ENCODE data around the gene TTC29.

The TTC29 gene

GRCh38 chr4:146916479-146917076, 29.1 kb downstream of the TTC29 start:
- H3K4ac ChIP-seq (ENCODE audit: low read depth, low read length), result no peak overlapping the region
- H3K36me3 ChIP-seq (ENCODE audit: control insufficient read depth in 1 of 2, insufficient read depth in 2 of 2, low read length in 2 of 2), result no peaks in the 10 kb centered on the region
- H3K27me3 ChIP-seq (ENCODE audit: insufficient read depth, low read length), result no peaks in the 10 kb centered on the region
- no peak overlapping the region for H3K18ac ChIP-seq (ENCODE audit: low read length)
- no peak overlapping the region for H4K12ac ChIP-seq (ENCODE audit: low read depth, low read length)
- no peaks in the 10 kb centered on the region for H3K9me3 ChIP-seq (ENCODE audit: insufficient read depth, low read depth, low read length)
- H4K8ac ChIP-seq (ENCODE audit: low read depth, low read length), result no peak overlapping the region
- no peak overlapping the region for H3K23ac ChIP-seq (ENCODE audit: low read length)
- no peak overlapping the region for H3K27ac ChIP-seq (ENCODE audit: low read depth, low read length)
- no peak overlapping the region for H3K4me2 ChIP-seq (ENCODE audit: low read length)
- H2BK5ac ChIP-seq (ENCODE audit: low read depth, low read length, poor library complexity), result no peak overlapping the region
- DNase-seq, result peak; percentile 33 to 77
- H2BK12ac ChIP-seq (ENCODE audit: low read length), result no peak overlapping the region
- no peaks in the 10 kb centered on the region for H3K79me2 ChIP-seq (ENCODE audit: control insufficient read depth, insufficient read depth, low read length, poor library complexity)
- H3K4me1 ChIP-seq (ENCODE audit: control insufficient read depth in 1 of 2, insufficient read depth in 2 of 2, low read length in 2 of 2), result no peaks in the 10 kb centered on the region
- no peaks in the 10 kb centered on the region for H3K79me1 ChIP-seq (ENCODE audit: low read length)
- H4K91ac ChIP-seq (ENCODE audit: low read depth, low read length), result no peak overlapping the region
- H3K14ac ChIP-seq (ENCODE audit: low read length), result no peak overlapping the region
- H3K9ac ChIP-seq (ENCODE audit: low read length), result no peak overlapping the region
- H2AK5ac ChIP-seq (ENCODE audit: low read length), result no peak overlapping the region
- H2AFZ ChIP-seq (ENCODE audit: insufficient read depth, low read length, poor library complexity), result no peak overlapping the region
- no peak overlapping the region for H2BK120ac ChIP-seq (ENCODE audit: insufficient read depth, low read length, poor library complexity)
- no peak overlapping the region for H3K4me3 ChIP-seq (ENCODE audit: low read depth, low read length)

- no peaks in the 10 kb centered on the region for H3K9me3 ChIP-seq (ENCODE audit: insufficient read depth, low read depth, low read length)
- no peak overlapping the region for H4K8ac ChIP-seq (ENCODE audit: low read depth, low read length)
- H4K91ac ChIP-seq (ENCODE audit: low read depth, low read length), result no peak overlapping the region
- H3K4me3 ChIP-seq (ENCODE audit: low read depth, low read length), result no peak overlapping the region
- no peak overlapping the region for H2AFZ ChIP-seq (ENCODE audit: insufficient read depth, low read length, poor library complexity)
- DNase-seq, result no peak
- H3K79me2 ChIP-seq (ENCODE audit: control insufficient read depth, insufficient read depth, low read length, poor library complexity), result no peaks in the 10 kb centered on the region
- no peaks in the 10 kb centered on the region for H3K36me3 ChIP-seq (ENCODE audit: control insufficient read depth in 1 of 2, insufficient read depth in 2 of 2, low read length in 2 of 2)
- no peak overlapping the region for H3K23ac ChIP-seq (ENCODE audit: low read length)
- H3K27me3 ChIP-seq (ENCODE audit: insufficient read depth, low read length), result no peaks in the 10 kb centered on the region
- no peak overlapping the region for H2AK5ac ChIP-seq (ENCODE audit: low read length)
- no peak overlapping the region for H3K27ac ChIP-seq (ENCODE audit: low read depth, low read length)
- no peaks in the 10 kb centered on the region for H3K4me1 ChIP-seq (ENCODE audit: control insufficient read depth in 1 of 2, insufficient read depth in 2 of 2, low read length in 2 of 2)
- H3K4me2 ChIP-seq (ENCODE audit: low read length), result no peak overlapping the region
- H3K79me1 ChIP-seq (ENCODE audit: low read length), result no peaks in the 10 kb centered on the region
- no peak overlapping the region for H2BK120ac ChIP-seq (ENCODE audit: insufficient read depth, low read length, poor library complexity)
- H3K18ac ChIP-seq (ENCODE audit: low read length), result no peak overlapping the region
- H3K9ac ChIP-seq (ENCODE audit: low read length), result no peak overlapping the region
- no peak overlapping the region for H3K4ac ChIP-seq (ENCODE audit: low read depth, low read length)
- H2BK5ac ChIP-seq (ENCODE audit: low read depth, low read length, poor library complexity), result no peak overlapping the region
- H3K14ac ChIP-seq (ENCODE audit: low read length), result no peak overlapping the region
- no peak overlapping the region for H4K12ac ChIP-seq (ENCODE audit: low read depth, low read length)
- H2BK12ac ChIP-seq (ENCODE audit: low read length), result no peak overlapping the region
- no CpG with 5 or more reads among the region's 1 CpG for WGBS (ENCODE audit: extremely low coverage, insufficient coverage, insufficient read length)
Measured at GRCh38 chr4:146915132-146915531, 30.5 kb downstream of the TTC29 start.

GRCh38 chr4:146900295-146900694, 45.4 kb downstream of the TTC29 start:
- H4K8ac ChIP-seq (ENCODE audit: low read depth, low read length), result no peak overlapping the region
- no peak overlapping the region for H4K91ac ChIP-seq (ENCODE audit: low read depth, low read length)
- no peaks in the 10 kb centered on the region for H3K79me2 ChIP-seq (ENCODE audit: control insufficient read depth, insufficient read depth, low read length, poor library complexity)
- H3K14ac ChIP-seq (ENCODE audit: low read length), result no peak overlapping the region
- no peak for DNase-seq
- H3K4ac ChIP-seq (ENCODE audit: low read depth, low read length), result no peak overlapping the region
- H2AK5ac ChIP-seq (ENCODE audit: low read length), result no peak overlapping the region
- H2BK5ac ChIP-seq (ENCODE audit: low read depth, low read length, poor library complexity), result no peak overlapping the region
- H3K27me3 ChIP-seq (ENCODE audit: insufficient read depth, low read length), result no peaks in the 10 kb centered on the region
- H4K12ac ChIP-seq (ENCODE audit: low read depth, low read length), result no peak overlapping the region
- H3K36me3 ChIP-seq (ENCODE audit: control insufficient read depth in 1 of 2, insufficient read depth in 2 of 2, low read length in 2 of 2), result no peaks in the 10 kb centered on the region
- no peak overlapping the region for H3K27ac ChIP-seq (ENCODE audit: low read depth, low read length)
- no peak overlapping the region for H3K4me2 ChIP-seq (ENCODE audit: low read length)
- H2AFZ ChIP-seq (ENCODE audit: insufficient read depth, low read length, poor library complexity), result no peak overlapping the region
- H3K23ac ChIP-seq (ENCODE audit: low read length), result no peak overlapping the region
- H3K9ac ChIP-seq (ENCODE audit: low read length), result no peak overlapping the region
- WGBS (ENCODE audit: extremely low coverage, insufficient coverage, insufficient read length), result no CpG with 5 or more reads among the region's 5 CpGs
- no peaks in the 10 kb centered on the region for H3K79me1 ChIP-seq (ENCODE audit: low read length)
- no peaks in the 10 kb centered on the region for H3K9me3 ChIP-seq (ENCODE audit: insufficient read depth, low read depth, low read length)
- no peak overlapping the region for H3K4me3 ChIP-seq (ENCODE audit: low read depth, low read length)
- no peak overlapping the region for H3K18ac ChIP-seq (ENCODE audit: low read length)
- H3K4me1 ChIP-seq (ENCODE audit: control insufficient read depth in 1 of 2, insufficient read depth in 2 of 2, low read length in 2 of 2), result no peaks in the 10 kb centered on the region
- no peak overlapping the region for H2BK120ac ChIP-seq (ENCODE audit: insufficient read depth, low read length, poor library complexity)
- no peak overlapping the region for H2BK12ac ChIP-seq (ENCODE audit: low read length)

- H2BK12ac ChIP-seq (ENCODE audit: low read length), result no peak overlapping the region
- no peak for DNase-seq
- no peaks in the 10 kb centered on the region for H3K27me3 ChIP-seq (ENCODE audit: insufficient read depth, low read length)
- H2BK120ac ChIP-seq (ENCODE audit: insufficient read depth, low read length, poor library complexity), result no peak overlapping the region
- no peak overlapping the region for H3K4me2 ChIP-seq (ENCODE audit: low read length)
- H4K91ac ChIP-seq (ENCODE audit: low read depth, low read length), result no peak overlapping the region
- no peak overlapping the region for H2AK5ac ChIP-seq (ENCODE audit: low read length)
- no peaks in the 10 kb centered on the region for H3K79me2 ChIP-seq (ENCODE audit: control insufficient read depth, insufficient read depth, low read length, poor library complexity)
- no peak overlapping the region for H3K4me3 ChIP-seq (ENCODE audit: low read depth, low read length)
- no peak overlapping the region for H2AFZ ChIP-seq (ENCODE audit: insufficient read depth, low read length, poor library complexity)
- no peaks in the 10 kb centered on the region for H3K9me3 ChIP-seq (ENCODE audit: insufficient read depth, low read depth, low read length)
- no peaks in the 10 kb centered on the region for H3K36me3 ChIP-seq (ENCODE audit: control insufficient read depth in 1 of 2, insufficient read depth in 2 of 2, low read length in 2 of 2)
- no peak overlapping the region for H3K4ac ChIP-seq (ENCODE audit: low read depth, low read length)
- no peaks in the 10 kb centered on the region for H3K79me1 ChIP-seq (ENCODE audit: low read length)
- no peak overlapping the region for H3K14ac ChIP-seq (ENCODE audit: low read length)
- H3K27ac ChIP-seq (ENCODE audit: low read depth, low read length), result no peak overlapping the region
- H4K12ac ChIP-seq (ENCODE audit: low read depth, low read length), result no peak overlapping the region
- no peak overlapping the region for H3K18ac ChIP-seq (ENCODE audit: low read length)
- H3K9ac ChIP-seq (ENCODE audit: low read length), result no peak overlapping the region
- H3K23ac ChIP-seq (ENCODE audit: low read length), result no peak overlapping the region
- H2BK5ac ChIP-seq (ENCODE audit: low read depth, low read length, poor library complexity), result no peak overlapping the region
- no peaks in the 10 kb centered on the region for H3K4me1 ChIP-seq (ENCODE audit: control insufficient read depth in 1 of 2, insufficient read depth in 2 of 2, low read length in 2 of 2)
- no CpG with 5 or more reads among the region's 3 CpGs for WGBS (ENCODE audit: extremely low coverage, insufficient coverage, insufficient read length)
- H4K8ac ChIP-seq (ENCODE audit: low read depth, low read length), result no peak overlapping the region
Measured at GRCh38 chr4:146890301-146890700, 55.4 kb downstream of the TTC29 start.
